K562 (cell line): ENCODE data around the gene PGAP3. TPM values are rescaled to one million over a fixed set of nuclear protein-coding genes. Genes with fewer than 3 reads are reported as not detected.

ENCODE experiments used
- CEBPZ ChIP-seq: fragments of 150-350 bp; IDR thresholded peaks from 2 replicates; pipeline ENCODE4 v1.6.1; 2014; ENCODE audit warnings: low read depth, mild to moderate bottlenecking, low read length, borderline replicate concordance
- ZNF239 ChIP-seq: fragments of 250-450 bp; sonication (Bioruptor Pico); IDR thresholded peaks from 2 replicates; pipeline ENCODE4 v1.4.0; 2020; ENCODE audit warnings: mild to moderate bottlenecking
- polyA plus RNA-seq, 8 experiments: library from polyadenylated mRNA; depleted of rRNA in 4 of 8; stranded (reverse) in 5 of 8; unstranded in 3 of 8; fragments of >200 nt; fragmentation: Nextera tagmentation in 2 of 8; fragmentation: Illumina TruSeq in 1 of 8; extraction: Ambion mirVana in 2 of 8; extraction: Trizol in 1 of 8; gene quantifications; 2 replicates each; pipeline versions ENCODE4 v1.2.1 to v1.2.3, GENCODE V29; 2011 to 2014; ENCODE audit warnings: inconsistent platforms in 1 of 8, missing spikeins in 1 of 8
- total RNA-seq, 7 experiments: library from RNA; depleted of rRNA in 6 of 7; stranded (reverse); fragments of >200 nt in 6 of 7; fragmentation: Illumina TruSeq in 2 of 7; extraction: Trizol in 2 of 7; gene quantifications; 2 replicates each; pipeline versions ENCODE4 v1.2.1 to v1.2.3, GENCODE V29; 2011 to 2021; ENCODE audit warnings: low replicate concordance in 1 of 7
- TF ChIP-seq, protein P1 (sequence below): fragments of 200-800 bp; sonication (Bioruptor generic); IDR thresholded peaks from 2 replicates; pipeline ENCODE4 v1.6.1; 2016; ENCODE audit warnings: missing genetic modification characterization, missing compliant biosample characterization
- TF ChIP-seq, protein P2 (sequence below), 2 experiments: fragments of 450-650 bp; IDR thresholded peaks; 2 replicates each; pipeline ENCODE4 v1.6.1; 2016
- TF ChIP-seq, protein P3 (sequence below): IDR thresholded peaks from 2 replicates; pipeline ENCODE4 v1.6.1; 2012; ENCODE audit warnings: low read depth, low read length, improper control_type of control experiment, borderline replicate concordance

Gene PGAP3
- total and polyA plus RNA-seq, 9 of the 15 experiments (the other 6 are each of a cell fraction or from before 2014, with no cell fraction given): 0.38 to 9.4 (median 4.5) TPM

DNA sequence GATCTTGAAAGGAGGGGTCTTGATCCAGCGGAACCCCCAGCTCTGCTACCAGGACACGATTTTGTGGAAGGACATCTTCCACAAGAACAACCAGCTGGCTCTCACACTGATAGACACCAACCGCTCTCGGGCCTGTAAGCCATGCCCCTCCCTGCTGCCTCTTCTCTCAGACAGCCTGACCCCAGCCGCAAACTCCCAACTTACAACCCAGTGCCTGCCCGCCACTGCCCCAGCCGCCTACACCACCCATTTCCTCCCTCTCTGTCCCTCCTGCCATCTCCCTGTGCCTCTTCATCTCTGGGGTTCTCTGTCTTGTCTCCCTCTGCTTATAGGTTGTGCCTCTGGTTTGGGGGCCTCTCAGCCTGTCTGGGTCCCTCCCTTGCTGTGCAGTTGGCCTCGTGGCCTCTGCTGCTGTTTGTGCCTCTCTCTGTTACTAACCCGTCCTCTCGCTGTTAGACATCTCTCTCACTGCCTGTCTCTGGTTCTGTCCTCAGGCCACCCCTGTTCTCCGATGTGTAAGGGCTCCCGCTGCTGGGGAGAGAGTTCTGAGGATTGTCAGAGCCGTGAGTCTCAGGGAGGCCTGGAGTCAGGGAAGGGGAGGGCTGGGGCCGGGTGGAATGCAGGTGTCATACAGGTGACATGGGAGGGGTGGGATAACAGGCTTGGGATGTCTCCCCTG is 21.6 kb upstream of the PGAP3 start (continued):
- TF ChIP-seq CEBPZ (no peak), ZNF239 (CRISPR knock-in tag) (no peak)
- TF ChIP-seq, protein P1, sequence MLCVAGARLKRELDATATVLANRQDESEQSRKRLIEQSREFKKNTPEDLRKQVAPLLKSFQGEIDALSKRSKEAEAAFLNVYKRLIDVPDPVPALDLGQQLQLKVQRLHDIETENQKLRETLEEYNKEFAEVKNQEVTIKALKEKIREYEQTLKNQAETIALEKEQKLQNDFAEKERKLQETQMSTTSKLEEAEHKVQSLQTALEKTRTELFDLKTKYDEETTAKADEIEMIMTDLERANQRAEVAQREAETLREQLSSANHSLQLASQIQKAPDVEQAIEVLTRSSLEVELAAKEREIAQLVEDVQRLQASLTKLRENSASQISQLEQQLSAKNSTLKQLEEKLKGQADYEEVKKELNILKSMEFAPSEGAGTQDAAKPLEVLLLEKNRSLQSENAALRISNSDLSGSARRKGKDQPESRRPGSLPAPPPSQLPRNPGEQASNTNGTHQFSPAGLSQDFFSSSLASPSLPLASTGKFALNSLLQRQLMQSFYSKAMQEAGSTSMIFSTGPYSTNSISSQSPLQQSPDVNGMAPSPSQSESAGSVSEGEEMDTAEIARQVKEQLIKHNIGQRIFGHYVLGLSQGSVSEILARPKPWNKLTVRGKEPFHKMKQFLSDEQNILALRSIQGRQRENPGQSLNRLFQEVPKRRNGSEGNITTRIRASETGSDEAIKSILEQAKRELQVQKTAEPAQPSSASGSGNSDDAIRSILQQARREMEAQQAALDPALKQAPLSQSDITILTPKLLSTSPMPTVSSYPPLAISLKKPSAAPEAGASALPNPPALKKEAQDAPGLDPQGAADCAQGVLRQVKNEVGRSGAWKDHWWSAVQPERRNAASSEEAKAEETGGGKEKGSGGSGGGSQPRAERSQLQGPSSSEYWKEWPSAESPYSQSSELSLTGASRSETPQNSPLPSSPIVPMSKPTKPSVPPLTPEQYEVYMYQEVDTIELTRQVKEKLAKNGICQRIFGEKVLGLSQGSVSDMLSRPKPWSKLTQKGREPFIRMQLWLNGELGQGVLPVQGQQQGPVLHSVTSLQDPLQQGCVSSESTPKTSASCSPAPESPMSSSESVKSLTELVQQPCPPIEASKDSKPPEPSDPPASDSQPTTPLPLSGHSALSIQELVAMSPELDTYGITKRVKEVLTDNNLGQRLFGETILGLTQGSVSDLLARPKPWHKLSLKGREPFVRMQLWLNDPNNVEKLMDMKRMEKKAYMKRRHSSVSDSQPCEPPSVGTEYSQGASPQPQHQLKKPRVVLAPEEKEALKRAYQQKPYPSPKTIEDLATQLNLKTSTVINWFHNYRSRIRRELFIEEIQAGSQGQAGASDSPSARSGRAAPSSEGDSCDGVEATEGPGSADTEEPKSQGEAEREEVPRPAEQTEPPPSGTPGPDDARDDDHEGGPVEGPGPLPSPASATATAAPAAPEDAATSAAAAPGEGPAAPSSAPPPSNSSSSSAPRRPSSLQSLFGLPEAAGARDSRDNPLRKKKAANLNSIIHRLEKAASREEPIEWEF (CRISPR knock-in tag): no peak
- TF ChIP-seq, protein P2, sequence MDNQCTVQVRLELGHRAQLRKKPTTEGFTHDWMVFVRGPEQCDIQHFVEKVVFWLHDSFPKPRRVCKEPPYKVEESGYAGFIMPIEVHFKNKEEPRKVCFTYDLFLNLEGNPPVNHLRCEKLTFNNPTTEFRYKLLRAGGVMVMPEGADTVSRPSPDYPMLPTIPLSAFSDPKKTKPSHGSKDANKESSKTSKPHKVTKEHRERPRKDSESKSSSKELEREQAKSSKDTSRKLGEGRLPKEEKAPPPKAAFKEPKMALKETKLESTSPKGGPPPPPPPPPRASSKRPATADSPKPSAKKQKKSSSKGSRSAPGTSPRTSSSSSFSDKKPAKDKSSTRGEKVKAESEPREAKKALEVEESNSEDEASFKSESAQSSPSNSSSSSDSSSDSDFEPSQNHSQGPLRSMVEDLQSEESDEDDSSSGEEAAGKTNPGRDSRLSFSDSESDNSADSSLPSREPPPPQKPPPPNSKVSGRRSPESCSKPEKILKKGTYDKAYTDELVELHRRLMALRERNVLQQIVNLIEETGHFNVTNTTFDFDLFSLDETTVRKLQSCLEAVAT (IDR thresholded peaks at IDR 0.05): no peak
- TF ChIP-seq, protein P3, sequence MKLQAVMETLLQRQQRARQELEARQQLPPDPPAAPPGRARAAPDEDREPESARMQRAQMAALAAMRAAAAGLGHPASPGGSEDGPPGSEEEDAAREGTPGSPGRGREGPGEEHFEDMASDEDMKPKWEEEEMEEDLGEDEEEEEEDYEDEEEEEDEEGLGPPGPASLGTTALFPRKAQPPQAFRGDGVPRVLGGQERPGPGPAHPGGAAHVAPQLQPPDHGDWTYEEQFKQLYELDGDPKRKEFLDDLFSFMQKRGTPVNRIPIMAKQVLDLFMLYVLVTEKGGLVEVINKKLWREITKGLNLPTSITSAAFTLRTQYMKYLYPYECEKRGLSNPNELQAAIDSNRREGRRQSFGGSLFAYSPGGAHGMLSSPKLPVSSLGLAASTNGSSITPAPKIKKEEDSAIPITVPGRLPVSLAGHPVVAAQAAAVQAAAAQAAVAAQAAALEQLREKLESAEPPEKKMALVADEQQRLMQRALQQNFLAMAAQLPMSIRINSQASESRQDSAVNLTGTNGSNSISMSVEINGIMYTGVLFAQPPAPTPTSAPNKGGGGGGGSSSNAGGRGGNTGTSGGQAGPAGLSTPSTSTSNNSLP: no peak
